HL-60/S4 treated with phorbol 12-myristate 13-acetate at 8.2 ng/mL for 4 days and 3 days (cell line): ENCODE data around the gene CCN5.

Source experiments
- in situ Hi-C: fragments of 300-500 bp; cut with MboI; formaldehyde crosslinking; loops from 2 replicates; pipeline ENCODE4 v1.15.0; 2022; ENCODE audit warnings: low sequenced_read_pairs

Gene CCN5

DNA sequence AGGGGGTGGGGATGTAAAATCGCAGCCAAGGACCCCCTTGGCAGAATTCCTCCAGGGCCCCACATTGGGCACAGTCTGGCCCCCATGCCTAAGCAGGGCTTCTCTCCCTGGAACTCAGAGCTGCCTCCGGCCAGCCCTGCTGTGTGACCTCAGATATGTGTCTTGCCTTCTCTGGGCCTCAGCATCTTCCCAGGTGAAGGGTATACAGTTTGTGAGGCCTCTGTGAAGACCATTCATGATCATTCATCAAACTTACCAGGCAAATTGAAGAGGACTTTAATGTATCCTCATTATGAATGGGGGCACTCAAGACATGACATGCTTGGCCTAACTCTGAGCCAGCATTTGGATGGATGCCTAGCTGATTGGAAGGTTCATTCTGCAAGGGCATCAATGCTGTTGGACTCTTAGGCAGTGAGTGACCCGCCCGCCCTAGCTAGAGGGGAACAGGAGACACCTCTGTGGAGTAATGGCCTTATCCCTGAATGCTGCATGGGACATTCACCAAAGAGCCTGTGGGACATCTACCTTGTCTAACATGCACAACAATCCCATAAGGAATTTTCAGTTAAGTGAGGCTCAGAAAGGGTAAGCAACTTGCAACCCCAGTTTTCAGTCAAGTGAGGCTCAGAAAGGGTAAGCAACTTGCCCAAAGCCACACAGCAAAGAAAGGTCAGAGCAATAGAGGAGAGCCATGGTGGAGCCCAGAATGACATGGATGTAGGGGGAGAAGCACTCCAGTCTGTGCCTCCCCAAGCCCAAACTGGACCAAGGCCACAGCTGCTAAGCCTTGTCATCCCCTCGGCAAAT lies 535 bp downstream of the CCN5 start:
- in situ Hi-C loops: no loop called here

DNA sequence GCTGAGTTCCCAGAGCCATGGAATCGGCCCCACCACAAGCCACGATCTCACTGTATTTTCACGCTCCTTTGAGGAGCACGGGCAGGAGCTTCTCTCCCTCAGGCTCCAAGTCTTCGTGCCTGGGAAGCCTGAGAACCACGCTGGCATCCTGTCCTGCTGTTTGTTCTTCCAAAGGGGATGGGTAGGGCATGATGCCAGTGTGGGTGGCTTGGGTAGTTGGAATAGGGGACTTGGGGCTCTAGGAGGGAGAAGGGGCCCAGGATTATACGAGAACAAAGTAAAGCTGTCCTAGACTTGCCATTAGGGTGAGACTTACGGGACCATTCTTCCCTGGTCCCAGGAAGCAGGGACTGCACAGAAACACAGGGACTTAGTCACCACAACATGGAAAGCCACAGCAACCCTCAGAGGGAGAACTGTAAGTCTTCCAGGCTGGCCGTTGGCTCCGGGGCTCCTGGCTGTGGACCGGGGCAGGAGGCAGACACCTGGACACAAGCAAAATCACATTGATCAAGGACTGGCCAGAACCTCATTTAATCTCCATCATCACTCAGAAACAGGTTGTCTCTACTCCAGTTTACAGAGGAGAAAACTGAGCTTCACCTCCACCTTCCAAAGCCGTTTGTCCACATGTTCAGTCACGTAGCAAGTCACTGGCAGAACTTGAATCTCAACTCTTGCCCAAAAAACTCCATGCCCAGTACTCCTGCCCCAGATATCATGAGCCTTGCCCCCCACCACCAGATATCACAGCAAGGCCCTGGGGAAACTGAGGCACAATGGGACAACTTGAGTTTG lies 1.3 kb downstream of the CCN5 start:
- in situ Hi-C loops: no loop called here

DNA sequence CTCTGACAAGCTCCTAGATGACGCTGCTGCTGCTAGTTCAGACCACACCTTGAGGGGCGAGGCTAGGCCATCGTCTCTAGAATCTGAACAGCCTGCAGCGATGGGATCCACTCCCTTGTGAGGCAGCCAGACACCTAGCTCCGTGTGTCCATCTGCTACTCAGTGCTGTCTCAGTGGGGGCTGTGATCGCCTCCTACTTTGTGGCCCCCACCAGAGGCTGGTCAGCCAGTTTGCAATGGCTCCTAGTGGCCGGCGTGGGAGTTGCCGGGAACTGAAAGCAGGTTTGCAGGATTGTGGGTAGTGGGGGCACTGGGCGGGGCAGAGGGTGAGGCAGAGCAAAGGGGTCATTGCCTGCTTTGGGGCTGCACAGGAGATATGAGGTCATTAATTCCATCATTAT lies 2.8 kb downstream of the CCN5 start:
- in situ Hi-C loops: no loop called here

DNA sequence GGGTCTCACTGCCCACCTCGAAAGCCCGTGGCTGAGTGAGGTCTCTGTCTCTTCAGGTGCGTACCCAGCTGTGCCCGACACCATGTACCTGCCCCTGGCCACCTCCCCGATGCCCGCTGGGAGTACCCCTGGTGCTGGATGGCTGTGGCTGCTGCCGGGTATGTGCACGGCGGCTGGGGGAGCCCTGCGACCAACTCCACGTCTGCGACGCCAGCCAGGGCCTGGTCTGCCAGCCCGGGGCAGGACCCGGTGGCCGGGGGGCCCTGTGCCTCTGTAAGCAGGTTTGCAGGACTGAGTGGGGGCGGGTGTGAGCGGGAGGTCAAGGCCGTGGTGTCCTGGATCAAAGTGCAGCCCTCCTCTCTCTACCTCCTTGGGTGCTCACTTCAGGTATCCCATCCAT lies 4.7 kb downstream of the CCN5 start:
- in situ Hi-C loops: no loop called here

DNA sequence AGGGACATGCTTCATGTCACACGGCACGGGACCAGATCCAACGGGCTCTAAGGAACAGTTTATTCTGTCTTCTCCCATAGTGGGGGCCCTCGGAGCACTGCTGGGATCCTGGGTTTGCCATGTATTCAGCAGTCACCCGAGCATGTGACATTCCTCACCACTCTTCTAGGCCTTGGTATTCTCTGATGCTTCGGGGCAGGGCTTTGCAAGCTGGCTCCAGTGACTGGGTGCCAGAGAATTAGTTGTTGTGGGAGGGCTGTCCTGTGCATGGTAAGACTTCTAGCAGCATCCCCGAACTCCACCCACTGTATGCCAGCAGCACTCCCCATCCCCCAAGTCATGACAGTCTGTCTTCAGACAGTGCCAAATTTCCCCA lies 5.4 kb downstream of the CCN5 start:
- in situ Hi-C loops: no loop called here

DNA sequence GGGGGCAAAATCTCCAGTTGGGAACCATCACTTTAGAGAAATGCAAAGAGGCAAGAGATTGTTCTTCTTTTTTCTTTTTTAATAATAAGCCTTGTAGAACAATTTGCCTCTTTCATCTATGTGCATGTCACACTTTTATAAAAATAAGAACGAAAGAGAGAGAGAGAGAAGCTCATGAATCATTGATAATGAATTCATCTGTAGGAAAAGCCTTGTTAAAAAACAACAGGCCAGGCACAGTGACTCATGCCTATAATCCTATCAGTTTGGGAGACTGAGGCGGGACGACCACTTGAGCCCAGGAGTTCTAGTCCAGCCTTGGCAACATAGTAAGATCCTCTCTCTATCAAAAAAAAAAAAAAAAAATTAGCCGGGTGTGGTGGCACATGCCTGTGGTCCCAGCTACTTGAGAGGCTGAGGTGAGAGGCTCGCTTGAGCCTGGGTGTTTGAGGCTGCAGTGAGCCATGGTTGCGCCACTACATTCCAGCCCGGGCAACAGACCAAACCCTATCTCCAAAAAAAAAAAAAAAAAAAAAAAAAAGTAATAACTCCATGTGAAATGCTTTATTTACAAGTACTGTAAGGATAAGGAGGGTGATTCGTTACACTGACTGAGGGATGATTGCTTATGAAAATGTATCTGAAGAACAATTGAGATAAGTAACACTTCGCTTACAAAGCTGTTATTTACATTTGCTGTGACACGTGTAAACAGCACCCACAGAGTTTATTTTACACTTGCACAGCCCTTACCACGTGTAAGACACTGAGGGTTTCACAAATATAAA lies 6.0 kb downstream of the CCN5 start:
- in situ Hi-C loops: no loop called here

DNA sequence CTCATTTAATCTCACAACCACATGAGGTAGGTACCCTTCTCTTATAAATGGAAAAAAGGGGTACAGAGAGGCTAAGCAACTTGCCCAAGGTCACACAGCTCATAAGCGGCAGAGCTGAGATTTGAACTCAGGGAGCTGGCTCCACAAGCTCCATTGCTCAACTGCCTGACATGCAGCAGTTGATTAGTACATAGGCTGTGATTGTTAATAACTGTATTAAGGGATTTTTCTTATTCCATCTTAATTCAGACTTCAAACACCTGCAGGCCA lies 6.6 kb downstream of the CCN5 start:
- in situ Hi-C loops: no loop called here

DNA sequence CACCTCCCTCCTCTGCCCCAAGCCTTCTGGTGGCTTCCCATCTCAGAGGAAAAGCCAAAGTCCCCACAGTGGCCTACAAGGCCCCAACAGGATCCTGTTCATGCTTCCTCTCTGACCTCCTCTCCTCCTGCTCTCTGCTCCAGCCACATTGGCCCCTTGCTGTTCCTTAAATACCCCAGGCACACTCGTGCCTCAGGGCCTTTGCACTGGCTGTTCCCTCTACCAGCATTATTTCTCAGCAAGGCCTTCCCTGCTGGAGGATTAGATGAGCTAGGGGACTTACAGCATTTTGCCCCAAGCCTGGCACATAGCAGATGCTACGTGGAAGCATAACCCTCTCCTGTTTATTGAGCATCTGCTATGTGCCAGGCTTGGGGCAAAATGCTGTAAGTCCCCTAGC lies 7.8 kb downstream of the CCN5 start:
- in situ Hi-C loops: no loop called here

DNA sequence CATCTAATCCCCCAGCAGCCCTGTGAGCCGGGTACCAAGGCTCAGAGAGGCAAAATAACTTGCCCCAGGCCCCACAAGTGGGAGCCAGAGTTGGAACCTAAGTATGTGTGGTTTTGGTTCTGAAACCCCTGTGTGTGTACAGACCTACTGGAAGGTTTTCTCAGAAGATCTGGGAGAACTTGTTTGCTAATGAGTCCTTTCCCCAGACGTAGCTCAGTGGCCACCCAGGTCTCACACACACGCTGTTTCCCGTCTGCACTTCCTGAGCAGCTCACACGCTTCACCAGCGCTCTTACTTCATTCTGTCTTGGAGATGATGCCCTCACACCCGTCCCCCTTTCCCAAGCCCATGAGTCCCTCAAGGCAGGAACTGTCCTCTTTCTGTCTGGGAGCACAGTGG lies 8.2 kb downstream of the CCN5 start:
- in situ Hi-C loops: no loop called here

DNA sequence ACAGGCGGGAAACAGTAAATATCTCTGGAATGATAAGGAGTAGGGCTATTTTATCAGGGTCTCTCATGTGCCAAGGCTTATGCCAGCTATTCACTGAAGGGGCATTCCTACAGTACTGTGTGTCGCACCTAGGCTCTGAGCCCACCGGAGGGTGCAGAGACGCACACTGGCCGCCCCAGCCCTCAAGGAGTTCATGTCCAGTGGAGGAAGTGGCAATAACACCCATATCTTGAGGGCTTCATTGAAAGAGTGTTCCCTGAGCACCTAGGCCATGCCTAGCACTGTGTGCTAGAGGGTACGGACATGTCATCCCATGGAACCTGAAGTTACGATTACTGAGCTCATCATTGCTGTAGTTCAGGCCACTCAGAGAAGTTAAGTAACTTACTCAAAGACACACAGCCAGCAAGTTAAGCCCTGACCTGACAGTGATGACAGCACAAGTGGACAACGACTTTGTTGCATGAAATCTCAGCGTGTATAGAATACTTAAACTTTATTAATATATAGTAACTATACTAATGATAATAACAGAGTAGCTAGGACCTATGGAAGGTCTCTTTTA lies 8.7 kb downstream of the CCN5 start:
- in situ Hi-C loops: no loop called here

DNA sequence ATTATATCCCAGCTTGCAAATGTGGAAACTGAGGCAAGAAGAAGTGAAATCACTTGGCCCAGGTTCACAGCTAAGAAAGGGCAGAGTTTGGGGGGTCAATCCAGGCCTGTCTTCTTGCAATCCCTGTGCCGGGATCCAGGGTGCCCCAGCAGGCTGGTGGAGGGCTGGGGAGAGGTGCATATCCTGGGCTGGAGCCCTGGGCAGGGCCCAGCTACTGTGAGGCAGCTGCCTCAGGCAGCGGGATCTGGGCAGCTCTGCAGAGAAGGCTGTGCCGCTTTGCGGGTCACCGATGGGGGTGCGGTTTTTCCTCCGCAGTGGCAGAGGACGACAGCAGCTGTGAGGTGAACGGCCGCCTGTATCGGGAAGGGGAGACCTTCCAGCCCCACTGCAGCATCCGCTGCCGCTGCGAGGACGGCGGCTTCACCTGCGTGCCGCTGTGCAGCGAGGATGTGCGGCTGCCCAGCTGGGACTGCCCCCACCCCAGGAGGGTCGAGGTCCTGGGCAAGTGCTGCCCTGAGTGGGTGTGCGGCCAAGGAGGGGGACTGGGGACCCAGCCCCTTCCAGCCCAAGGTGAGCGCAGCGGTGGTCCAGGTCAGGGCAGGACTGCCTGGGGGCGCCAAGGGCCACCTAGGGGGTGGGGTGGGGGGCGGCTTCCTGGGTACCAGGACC lies 9.4 kb downstream of the CCN5 start:
- in situ Hi-C loops: no loop called here

DNA sequence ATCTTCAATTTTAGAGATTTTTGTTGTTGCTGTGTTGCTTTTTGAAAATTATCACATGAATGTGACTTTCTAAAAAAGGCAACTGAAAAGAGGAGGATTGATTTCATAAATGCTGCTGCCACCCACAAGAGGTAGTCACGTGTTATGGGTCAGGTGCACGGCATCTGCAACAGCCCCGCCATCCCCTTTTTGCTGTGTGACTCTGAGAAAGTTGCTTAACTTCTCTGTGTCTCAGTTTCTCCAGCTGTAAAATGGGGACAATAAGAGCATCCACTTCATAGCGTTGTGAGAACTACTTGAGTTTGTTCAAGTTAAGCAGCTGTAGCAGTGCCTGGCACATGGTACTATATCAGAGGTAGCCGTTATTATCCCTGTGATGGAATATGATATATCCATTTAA lies 10.7 kb downstream of the CCN5 start:
- in situ Hi-C loops: no loop called here

DNA sequence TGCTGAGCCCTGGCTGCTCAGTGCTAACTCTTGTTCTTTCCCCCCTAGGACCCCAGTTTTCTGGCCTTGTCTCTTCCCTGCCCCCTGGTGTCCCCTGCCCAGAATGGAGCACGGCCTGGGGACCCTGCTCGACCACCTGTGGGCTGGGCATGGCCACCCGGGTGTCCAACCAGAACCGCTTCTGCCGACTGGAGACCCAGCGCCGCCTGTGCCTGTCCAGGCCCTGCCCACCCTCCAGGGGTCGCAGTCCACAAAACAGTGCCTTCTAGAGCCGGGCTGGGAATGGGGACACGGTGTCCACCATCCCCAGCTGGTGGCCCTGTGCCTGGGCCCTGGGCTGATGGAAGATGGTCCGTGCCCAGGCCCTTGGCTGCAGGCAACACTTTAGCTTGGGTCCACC lies 11.9 kb downstream of the CCN5 start:
- in situ Hi-C loops: no loop called here

DNA sequence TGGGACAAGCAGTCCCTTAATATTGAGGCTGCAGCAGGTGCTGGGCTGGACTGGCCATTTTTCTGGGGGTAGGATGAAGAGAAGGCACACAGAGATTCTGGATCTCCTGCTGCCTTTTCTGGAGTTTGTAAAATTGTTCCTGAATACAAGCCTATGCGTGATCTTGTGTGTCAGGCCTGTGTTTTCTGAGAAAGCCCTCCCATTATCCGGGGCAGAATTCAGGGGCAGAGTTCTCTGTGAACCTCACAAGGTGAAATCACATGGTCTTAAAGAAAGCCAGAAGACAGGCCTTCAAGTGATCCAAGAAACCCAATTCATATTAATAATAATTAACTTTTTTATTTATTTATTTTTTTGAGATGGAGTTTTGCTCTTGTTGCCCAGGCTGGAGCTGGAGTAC lies 12.5 kb downstream of the CCN5 start:
- in situ Hi-C loops: no loop called here

DNA sequence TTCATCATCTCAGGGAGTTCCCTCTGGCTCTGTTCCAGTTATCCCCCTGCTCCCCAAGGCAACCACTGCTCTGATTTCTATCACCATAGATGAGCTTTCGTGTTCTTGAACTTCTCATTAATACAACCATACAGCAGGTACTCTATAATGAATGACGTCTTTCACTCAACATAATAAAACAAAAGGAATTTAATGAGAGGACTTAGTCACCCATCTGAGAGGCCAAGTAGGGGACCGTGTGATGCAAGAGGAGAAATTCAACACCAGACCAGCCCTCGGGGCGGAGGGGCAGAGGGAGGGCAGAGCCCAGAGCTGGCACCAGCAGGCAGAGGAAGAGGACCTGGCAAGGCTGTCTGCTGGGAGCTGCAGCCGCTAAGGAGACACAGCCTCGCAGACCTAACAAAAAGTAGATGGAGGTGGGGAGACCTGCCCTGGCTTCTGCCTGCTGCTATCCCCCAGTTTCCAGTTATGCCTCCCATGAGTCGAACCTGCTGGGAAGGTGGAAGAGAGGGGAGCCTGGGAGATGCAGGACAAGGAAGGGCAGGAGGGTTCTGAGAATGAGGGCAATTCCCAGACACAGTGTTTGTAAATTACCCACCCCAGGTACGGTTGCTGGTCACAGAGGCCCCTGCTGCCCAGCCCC lies 13.8 kb downstream of the CCN5 start:
- in situ Hi-C loops: no loop called here

DNA sequence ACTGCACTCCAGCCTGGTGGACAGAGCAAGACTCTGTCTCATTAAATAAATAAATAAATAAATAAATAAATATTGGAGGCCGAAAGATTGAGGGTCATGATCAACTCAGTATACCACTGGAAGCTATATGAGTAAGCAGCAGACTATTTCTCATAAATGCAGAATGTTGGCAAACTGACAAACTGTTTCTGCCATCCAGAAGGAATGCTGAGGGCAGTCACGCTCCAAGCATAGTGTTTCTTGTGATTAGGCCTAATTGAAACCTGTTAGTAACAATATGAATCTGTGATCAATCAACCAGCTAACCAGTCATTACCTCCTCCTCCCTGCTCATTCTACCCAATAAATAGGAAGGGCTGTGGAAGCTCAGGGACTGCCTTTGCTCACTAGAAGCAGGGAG lies 15.3 kb downstream of the CCN5 start:
- in situ Hi-C loops: no loop called here

DNA sequence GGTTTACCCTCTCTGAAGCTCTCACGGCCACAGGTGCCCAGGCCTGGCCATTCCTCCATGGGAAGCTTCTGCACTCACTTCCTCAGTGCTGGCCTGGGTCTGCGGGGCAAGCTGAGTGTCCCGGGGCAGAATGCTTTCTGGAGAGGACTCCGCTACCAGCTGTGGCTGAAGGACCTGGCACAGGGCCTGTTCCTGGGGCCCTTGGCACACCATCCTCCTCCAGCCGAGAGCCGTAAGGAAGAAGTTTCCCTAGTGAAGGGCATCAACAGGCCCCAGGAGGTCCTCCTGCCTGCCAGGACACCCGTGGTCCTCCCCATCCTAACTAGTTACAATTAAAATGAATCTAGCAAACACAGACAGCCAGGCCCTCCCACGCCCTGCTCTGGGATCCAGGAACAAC lies 16.5 kb downstream of the CCN5 start:
- in situ Hi-C loops: no loop called here

DNA sequence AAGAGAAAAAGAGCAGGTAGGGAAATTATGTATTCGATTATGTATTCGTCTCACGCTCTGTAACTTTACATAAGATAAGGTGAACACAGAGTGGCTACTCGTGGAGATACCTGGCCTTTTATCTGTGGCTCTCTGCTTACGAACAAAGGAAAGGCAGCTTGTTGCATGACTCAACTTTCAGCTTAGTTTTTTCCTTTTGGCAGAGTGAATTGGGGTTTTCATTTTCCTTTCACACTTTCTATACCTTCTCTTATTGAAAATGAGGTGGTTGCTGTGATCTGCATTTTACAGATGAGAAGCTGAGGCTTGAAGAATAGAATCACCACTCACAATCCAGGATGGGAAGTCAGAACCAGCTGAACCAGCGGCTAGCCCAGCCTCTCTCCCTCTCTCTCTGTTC lies 17.2 kb downstream of the CCN5 start:
- in situ Hi-C loops: no loop called here

DNA sequence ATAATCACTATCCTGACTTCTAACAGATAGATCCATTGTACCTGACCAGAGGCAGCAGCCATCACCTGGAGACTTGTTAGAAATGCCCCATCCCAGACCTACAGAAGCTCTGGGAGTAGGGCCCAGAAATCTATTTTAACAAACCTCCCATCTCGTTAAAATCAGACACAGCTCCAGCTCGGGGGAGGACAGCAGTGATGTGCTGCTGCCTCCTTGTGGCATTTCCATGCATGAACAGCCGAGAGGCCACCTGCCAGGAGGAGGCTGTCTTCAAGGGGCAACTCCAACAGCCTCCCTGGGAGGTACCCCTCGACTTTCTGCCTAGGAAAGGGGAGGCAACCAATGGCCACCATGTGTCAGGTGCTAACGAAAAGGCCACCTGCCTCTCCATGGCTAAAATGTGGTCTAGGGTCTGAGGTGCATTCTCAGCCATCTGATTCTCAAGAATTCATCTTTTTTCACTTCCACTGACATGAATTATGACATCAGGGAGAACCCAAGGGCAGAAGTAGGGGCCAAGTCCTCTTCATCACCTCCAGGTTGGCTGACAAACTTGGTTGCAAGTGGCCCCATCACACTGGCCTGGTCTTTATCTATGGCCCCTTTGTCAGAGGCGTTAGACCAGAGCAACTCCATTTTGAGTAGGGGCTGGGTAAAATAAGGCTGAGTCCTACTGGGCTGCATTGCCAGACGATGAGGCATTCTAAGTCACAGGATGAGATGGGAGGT lies 18.3 kb downstream of the CCN5 start:
- in situ Hi-C loops: no loop called here

DNA sequence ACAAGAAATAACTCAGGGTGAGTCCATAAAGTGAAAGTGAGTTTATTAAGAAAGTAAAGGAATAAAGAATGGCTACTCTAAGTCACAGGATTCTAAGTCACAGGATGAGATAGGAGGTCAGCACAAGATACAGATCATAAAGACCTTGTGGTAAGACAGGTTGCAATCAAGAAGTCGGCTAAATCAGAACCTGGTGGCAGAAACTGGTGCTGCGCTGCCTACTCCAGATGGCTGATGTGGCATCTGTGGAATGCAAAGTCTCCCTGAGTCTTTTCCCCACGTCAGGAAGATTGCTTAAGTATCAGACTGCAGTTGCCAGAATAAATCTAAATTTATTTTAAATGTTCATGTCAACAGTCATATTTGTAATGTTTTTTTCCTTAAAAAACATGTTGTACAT lies 19.8 kb downstream of the CCN5 start:
- in situ Hi-C loops: no loop called here
